Measurements from ENCODE around the gene TTLL11. TPM values are rescaled to one million over a fixed set of nuclear protein-coding genes. Genes with fewer than 3 reads are reported as not detected.

TTLL11 gene
- 1 to 10 TPM; 4.4 to 6.4 (median 6.1) TPM for polyA plus RNA-seq

DNA sequence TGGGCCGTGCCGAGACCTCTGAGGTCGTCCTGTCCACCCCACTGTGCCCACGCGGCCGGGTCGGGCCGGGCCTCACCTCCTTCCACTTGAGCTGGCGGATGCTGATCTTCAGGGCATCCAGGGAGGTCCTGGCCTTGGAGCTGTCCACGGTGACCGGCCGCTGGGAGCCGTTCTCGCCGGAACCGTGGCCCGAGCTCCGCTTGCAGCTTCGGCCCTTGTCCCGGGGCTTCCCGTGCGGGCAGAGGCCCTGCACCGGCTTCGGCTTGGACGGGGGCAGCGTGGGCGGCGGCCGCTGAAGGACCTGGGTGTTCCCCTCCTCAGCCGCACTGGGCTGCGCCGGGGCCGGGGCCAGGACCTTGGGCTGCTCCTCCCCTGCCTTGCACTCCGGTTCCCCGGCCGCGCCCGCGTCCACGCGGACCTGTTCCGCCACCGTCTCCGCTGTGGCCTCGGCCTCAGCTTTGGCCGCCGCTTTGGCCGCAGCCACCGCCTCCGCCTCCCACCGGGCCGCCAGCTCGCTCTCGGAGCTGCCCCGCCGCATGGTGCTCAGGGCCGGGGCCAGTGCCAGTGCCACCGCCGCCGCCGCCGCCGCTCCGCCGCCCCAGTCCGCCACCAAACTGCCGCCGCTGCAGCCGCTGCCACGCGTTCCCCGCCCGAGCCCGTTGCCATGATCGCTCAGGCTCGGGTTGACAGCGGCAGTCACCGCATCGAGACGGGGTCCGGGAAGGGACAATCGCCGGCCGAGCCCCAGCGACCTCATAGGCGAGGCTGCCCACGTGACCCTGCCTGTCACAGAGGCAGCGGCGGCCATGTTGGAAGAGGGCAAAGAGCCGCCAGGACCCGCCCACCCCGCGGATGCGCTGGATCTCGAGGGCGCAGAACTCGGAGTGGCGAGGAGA, at the start of gene TTLL11:
TTLL11 (minus strand) TSS at position 698 of the 896 bp plus-strand sequence; CDS start at position 538, 160 bp downstream.
- H3K27ac ChIP-seq (ENCODE audit: low read depth, low read length), result no peak within 1 kb of the TSS
- 0% methylated on average over 73 to 98 of the region's 98 CpGs for WGBS, 3 donors

GRCh38 chr9:122141671-122142070, 48.6 kb upstream of the TTLL11 start:
- no peak overlapping the region for H3K27ac ChIP-seq (ENCODE audit: low read depth, low read length)
- WGBS, 3 donors, result 75 to 79% (median 75%) methylated on average over 5 of the region's 5 CpGs

DNA sequence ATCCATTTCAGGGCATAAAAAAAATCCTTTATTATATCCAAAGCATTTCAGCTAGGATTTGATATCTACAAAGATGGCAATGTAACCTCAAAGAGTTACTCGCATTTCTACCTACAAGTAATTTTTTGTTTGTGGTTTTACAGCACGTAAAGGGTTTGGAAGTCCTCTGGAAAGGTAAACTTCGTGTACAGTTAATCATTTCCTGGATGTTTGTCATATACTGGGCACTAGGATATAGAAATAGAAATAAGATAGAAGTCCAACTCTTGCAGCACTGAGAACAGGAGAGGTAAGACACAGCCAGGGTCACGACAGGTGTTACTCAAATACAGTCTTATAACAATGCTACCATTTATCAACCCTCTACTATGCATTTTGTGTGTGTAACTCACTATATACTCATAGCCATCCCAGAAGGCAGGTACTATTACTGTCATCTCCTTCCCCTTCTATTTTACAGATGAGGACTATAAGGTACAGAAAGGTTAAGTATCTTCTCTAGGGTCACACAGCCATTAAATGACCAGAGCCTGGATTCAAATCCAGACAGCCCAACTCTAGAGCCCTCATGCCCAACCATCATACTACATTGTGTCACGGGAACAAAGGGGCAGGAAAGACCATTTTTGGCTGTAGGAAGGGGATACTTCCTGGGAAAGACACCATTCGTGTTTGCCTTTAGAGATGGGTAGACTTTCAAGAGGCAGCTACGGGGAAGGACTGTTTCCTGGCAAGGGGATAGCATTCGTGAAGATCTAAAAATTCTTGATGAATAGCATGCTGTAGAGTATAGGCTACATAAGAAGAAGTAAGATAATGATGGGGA, 47.5 kb upstream of the TTLL11 start:
- H3K27ac ChIP-seq (ENCODE audit: low read depth, low read length), result no peak overlapping the region
- 58 to 78% (median 77%) methylated on average over 8 of the region's 8 CpGs for WGBS, 3 donors

GRCh38 chr9:122138560-122139268, 45.6 kb upstream of the TTLL11 start:
- H3K27ac ChIP-seq (ENCODE audit: low read depth, low read length), result no peak overlapping the region
- WGBS, 3 donors, result 76 to 79% (median 77%) methylated on average over 10 of the region's 10 CpGs

GRCh38 chr9:122135529-122135859, 42.4 kb upstream of the TTLL11 start:
- 84 to 92% (median 87%) methylated on average over 7 of the region's 7 CpGs for WGBS, 3 donors
- H3K27ac ChIP-seq (ENCODE audit: low read depth, low read length), result no peak overlapping the region

DNA sequence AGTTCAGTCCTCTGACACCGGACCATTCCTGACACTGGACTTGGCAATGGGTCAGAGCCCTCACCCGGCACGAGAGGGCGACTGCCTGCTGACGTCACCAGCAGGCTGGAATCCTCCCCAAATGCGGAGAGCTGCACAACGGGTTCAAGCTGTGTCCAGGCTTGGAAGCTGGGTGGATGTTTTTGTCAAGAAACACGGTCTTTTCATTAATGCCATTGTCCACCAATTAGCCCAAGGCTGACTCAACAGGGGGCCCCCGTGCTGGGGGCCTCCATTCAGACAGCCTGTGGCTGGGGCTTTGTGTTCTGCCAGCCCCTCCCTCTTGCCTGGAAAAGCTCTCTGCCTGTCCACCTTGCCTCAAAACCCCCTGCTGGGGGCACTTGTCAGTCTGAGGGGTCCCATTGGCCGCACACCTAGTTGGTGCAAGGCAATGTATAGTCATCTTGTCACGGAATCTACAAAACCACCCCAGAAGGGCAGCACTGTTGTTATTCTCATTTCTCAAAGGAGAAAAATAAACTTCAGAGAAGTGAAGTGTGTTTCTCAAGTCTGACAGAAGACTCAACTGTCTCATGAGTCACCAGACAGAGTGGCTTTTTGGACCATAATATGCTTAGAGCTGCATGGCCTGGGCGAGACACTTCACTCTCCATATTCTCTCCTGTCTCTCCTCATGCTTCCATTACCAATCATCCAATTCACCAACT, 41.9 kb upstream of the TTLL11 start:
- WGBS, 3 donors, result 40 to 64% (median 58%) methylated on average over 12 of the region's 12 CpGs

GRCh38 chr9:122133984-122134535, 41.0 kb upstream of the TTLL11 start:
- 60 to 73% (median 67%) methylated on average over 17 of the region's 17 CpGs for WGBS, 3 donors
- no peak overlapping the region for H3K27ac ChIP-seq (ENCODE audit: low read depth, low read length)

More for the DNA sequence above, 41.9 kb upstream of the TTLL11 start:
- no peak overlapping the region for H3K27ac ChIP-seq (ENCODE audit: low read depth, low read length)

- no peak overlapping the region for H3K27ac ChIP-seq (ENCODE audit: low read depth, low read length)
- WGBS, 3 donors, result 65 to 73% (median 69%) methylated on average over 12 of the region's 12 CpGs
Measured at GRCh38 chr9:122133263-122133983, 40.3 kb upstream of the TTLL11 start.

DNA sequence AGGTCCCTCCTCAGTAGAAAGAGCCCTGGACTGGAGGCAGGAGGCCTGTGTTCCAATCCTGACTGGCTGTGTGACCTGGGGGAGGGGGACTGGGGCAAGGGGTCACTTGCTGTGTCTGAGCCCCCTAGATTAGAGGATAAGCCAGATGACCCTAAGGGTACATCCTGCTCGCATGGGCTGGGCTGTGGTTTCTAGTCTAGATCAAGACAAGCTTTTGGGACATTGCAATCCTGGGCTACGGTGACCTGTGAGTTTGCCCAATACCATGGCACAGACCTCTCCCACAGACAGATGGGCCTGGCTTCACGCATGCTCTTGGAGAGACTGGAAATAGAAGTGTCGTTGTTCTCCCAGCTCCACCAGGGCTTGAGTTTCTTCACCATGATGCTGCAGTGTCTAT, 39.4 kb upstream of the TTLL11 start:
- WGBS, 3 donors, result 88 to 93% (median 91%) methylated on average over 4 of the region's 4 CpGs
- no peak overlapping the region for H3K27ac ChIP-seq (ENCODE audit: low read depth, low read length)

GRCh38 chr9:122131401-122132001, 38.4 kb upstream of the TTLL11 start:
- H3K27ac ChIP-seq (ENCODE audit: low read depth, low read length), result no peak overlapping the region
- 27 to 36% (median 32%) methylated on average over 21 of the region's 21 CpGs for WGBS, 3 donors

- H3K27ac ChIP-seq (ENCODE audit: low read depth, low read length), result no peak overlapping the region
- 76 to 87% (median 81%) methylated on average over 4 of the region's 4 CpGs for WGBS, 3 donors
Measured at GRCh38 chr9:122130837-122131236, 37.7 kb upstream of the TTLL11 start.

- no peak overlapping the region for H3K27ac ChIP-seq (ENCODE audit: low read depth, low read length)
- 88 to 90% (median 89%) methylated on average over 2 of the region's 2 CpGs for WGBS, 3 donors
Measured at GRCh38 chr9:122129969-122130368, 36.9 kb upstream of the TTLL11 start.

GRCh38 chr9:122128969-122129343, 35.8 kb upstream of the TTLL11 start:
- no peak overlapping the region for H3K27ac ChIP-seq (ENCODE audit: low read depth, low read length)
- 77 to 91% (median 85%) methylated on average over 7 of the region's 7 CpGs for WGBS, 3 donors

DNA sequence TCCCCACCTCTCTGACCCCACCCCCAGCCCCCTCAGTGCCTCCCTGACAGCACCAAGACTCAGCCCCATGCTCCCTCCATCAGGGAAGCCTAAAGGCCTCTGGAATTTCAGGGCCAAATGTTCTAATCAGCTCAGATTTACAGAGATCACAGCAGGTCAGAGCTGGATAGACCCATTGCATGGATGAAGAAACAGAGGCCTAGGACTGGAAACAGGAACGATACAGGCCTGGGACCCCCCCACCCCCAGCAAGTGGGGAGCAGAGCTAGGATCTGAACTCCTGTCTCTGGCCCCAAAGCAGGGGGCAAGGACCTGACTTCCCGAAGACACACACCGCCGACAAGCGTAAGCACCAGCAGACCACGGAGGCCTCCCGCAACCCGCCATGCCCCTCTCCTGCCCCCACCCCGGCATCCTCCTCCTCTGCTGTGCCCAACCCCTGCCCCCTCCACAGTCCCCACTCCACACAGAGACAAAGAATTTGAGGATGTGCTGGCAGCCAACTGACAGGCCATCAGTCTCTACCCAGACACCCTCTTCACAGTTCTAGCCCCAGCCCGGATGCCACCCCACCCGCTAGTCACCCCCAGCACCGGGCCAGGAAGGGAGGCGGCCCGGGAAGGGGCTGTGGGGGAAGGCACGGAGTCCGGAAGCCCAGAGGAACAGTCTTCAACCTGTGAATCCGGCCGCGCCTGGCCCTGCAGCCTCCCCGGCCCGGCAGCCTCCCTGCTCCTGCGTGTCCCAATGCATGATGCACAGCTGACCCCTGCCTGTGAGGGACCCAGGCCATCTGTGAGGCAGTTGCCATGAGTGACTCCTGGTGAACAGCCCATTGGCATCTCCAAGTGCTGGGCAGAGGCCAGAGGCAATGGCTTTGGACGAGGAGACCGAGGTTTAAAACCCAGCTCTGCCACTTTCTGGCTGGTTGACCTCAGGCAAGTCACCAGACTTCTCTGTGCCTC, 35.2 kb upstream of the TTLL11 start:
- 57 to 85% (median 67%) methylated on average over 17 to 24 of the region's 24 CpGs for WGBS, 3 donors

GRCh38 chr9:122127396-122127798, 34.3 kb upstream of the TTLL11 start:
- no peak overlapping the region for H3K27ac ChIP-seq (ENCODE audit: low read depth, low read length)
- 71 to 81% (median 72%) methylated on average over 10 of the region's 10 CpGs for WGBS, 3 donors

More for the DNA sequence above, 35.2 kb upstream of the TTLL11 start:
- H3K27ac ChIP-seq (ENCODE audit: low read depth, low read length), result no peak overlapping the region
